Dedifferentiated amniotic fluid mesenchymal stem cell (primary cell): Measurements from ENCODE around the gene EIF4E3.

Experiments used
- DNase-seq: peaks from one replicate; pipeline ENCODE4 v3.0.0-alpha.2; 2016; ENCODE audit errors: extremely low spot score

EIF4E3 gene

GRCh38 chr3:71650372-71650771, 74.8 kb downstream of the EIF4E3 start:
- no peak for DNase-seq

DNA sequence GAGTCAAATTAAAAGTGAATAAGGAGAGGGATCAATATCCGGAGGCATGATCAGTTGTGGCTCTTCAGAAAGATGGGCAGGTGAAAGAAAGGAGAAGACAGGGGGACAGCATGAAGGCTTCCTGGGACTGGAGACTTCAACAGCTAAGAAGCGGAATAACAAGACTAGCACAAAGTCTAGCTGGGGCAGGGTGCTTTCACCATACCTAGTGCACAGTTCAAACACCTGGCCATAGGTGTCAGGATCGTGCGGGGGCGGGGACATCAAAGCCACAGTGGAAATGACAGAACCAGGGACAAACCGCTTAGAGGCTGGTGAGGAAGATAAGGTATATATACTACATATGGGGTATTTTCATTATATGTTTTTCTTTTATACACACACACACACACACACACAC, 75.4 kb downstream of the EIF4E3 start:
- DNase-seq: no peak

DNA sequence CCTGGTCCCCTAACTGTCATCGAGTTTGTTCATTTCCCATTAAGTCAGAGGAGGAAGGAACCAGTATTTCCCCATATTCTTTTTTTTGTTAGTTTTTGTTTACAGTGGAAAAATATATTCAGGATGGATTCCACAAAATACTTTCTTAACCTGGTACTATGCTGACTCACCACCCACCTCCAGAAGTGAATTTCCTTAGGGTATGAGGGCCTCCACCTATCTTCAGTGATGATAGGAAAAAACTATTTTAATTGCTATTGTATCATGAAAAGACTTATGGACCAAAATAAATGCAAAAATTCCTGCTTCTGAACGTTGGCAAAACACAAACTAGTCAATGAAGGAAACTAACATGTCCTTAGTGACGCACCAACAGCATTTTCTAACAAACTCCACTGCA, 77.5 kb downstream of the EIF4E3 start:
- no peak for DNase-seq

GRCh38 chr3:71646971-71647370, 78.2 kb downstream of the EIF4E3 start:
- no peak for DNase-seq

GRCh38 chr3:71645140-71645539, 80.1 kb downstream of the EIF4E3 start:
- DNase-seq: no peak

DNA sequence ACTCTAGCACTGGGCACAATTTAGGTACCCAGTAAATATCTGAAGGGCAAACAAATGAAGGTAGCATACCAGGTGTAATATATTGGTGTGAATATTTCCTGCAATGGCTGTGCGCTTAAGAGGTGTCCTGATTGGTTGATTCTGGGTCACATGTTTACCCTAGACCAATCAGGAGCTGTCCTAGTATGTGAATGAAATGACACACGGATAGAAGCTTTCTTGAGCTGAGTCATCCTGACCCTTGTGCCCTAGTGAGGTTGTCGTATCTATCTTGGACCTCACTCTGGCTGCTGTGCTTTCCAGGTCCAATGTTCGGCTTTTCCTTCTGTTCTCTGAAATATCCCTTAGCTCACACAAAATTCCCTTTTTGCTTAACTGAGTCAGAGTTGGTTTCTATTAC, 83.5 kb downstream of the EIF4E3 start:
- no peak for DNase-seq

DNA sequence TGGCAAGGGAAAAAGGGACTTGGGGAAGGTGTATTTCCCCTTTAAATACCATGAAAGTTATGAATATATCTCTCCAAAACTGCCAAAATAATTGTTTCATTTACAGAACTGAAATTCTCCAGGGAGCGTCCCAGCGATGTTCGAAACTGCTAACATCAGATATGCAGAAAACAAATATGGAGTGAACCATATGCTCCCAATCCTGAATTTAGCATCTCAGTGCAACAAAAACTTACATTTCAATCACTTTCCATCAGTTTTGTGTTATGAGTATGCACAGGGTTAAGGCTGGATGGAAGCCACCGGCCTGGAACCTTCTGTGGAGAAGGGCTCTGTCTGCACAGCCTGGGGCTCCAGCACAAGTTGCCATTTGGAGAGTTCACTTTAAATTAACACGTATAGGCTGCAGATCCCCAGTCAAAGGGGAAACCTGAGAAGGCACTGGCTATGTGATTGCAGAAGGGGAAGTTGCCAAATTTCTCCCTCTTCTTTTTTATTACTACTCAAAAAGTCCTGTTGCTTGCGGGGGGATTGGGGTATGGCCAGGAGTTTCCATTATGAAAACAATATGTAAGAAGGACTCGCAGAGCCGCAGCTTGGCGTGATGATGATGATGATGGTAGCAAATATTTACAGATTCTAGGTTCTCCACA, 84.7 kb downstream of the EIF4E3 start:
- DNase-seq: no peak

GRCh38 chr3:71636482-71636881, 88.7 kb downstream of the EIF4E3 start:
- DNase-seq: no peak

GRCh38 chr3:71636001-71636400, 89.2 kb downstream of the EIF4E3 start:
- DNase-seq: no peak

DNA sequence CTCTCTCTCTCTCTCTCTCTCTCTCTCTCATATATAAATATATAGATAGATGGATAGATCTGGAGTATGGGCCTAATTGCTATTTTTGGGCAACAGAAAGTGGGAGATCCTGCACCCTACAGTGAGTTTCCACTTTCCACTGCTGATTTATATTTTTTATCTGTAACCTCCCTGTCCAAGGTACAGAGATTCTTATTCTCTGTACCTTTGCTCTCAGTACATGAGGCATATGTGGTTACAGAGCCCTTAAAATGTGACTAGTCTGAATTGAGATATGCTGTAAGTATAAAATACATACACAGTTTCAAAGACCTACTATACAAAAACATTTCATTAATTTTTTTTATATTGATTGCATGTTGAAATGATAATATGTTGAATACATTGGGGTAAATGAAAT, 90.5 kb downstream of the EIF4E3 start:
- no peak for DNase-seq

DNA sequence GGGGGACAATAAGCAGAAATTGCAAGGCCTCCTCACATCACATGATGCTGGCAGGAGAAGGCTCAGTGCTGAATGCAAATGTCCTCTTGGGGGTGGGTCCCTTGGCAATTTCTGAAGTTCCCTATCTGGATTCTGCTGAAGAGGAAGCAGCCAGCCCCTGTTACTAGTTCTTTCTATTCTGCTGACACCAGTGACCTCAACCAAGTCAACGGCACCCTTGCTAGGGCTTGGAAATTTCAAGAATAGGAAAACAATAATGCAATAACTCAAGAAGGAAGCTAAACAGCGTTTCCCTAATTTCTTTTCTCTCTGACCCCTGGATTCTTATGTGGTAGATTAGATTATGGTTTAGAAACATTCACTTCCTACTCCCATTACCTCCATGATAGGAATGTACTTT, 95.5 kb downstream of the EIF4E3 start:
- no peak for DNase-seq

GRCh38 chr3:71629289-71629688, 95.9 kb downstream of the EIF4E3 start:
- DNase-seq: no peak

DNA sequence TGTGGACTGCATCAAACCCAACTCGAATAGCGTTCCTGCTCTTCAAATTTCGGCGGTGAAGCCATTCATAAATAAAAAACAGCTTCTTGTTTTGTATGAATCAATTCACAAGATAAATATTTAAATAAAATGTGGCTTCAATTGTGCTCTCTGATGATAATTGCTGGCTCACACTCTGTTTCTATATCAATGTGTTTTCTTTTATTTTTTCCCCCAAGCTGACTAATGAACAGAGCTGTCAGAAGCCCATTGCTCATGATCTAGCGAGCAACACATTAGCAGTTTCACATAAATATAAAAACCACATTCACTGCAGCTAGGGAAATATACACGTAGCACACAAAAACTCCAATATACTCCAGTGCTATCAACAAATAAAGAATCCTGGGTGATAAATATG, 96.7 kb downstream of the EIF4E3 start:
- no peak for DNase-seq

DNA sequence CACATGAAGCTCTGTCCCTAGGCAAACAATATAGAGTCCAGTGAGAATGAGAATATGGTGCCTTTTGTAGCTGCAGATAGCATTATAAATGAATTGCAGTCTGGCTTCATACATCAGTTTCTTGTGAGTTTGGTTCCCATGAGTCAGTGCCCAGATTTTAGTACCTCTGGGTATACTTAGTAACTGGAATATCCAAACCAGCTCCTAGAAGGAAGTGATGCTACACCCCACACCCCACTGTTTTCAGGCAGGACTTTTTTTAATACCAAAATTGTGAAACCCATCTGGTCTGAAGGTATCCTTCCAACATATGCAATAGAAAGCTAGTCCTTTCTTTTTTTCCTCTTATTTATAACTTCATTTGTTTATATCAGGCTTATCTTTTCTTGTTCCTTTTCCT, 99.5 kb downstream of the EIF4E3 start:
- DNase-seq: no peak
